ENCODE measurements around the gene HACE1.

- TF ChIP-seq CTCF (conservative IDR thresholded peaks at IDR 0.05; ENCODE audit: low read depth, low read length), result no peak
- TF ChIP-seq EZH2 (IDR thresholded peaks at IDR 0.05; ENCODE audit: low read length, unreplicated experiment), result no peak
- no peak for TF ChIP-seq EZH2phosphoT487 (IDR thresholded peaks at IDR 0.05; ENCODE audit: borderline replicate concordance, low read length)
These were observed 148.3 kb downstream of the HACE1 start for GRCh38 chr6:104711371-104711770.

All from PC-3 (cell line).